ENCODE data around the gene HMGN4.
"Not testable (repeated sequence)": the region's sequence is repeated elsewhere in the genome, so short reads cannot be mapped to it uniquely, and the experiment has no call there.

Gene HMGN4

GRCh38 chr6:26524314-26524713 is 13.9 kb upstream of the HMGN4 start:
- DNase-seq = not testable (repeated sequence)

- no peak for DNase-seq
These were observed 13.3 kb upstream of the HMGN4 start for GRCh38 chr6:26524722-26525370.

- no peak for DNase-seq
These were observed 12.3 kb upstream of the HMGN4 start for GRCh38 chr6:26525838-26526237.

- no peak for DNase-seq
These were observed 11.2 kb upstream of the HMGN4 start for GRCh38 chr6:26526928-26527327.

- DNase-seq = no peak
These were observed 8.0 kb upstream of the HMGN4 start for GRCh38 chr6:26530203-26530602.

GRCh38 chr6:26531897-26532296 is 6.3 kb upstream of the HMGN4 start:
- no peak for DNase-seq

- DNase-seq = peak; percentile 89
These were observed 5.3 kb upstream of the HMGN4 start for GRCh38 chr6:26532699-26533531.

- no peak for DNase-seq
These were observed 4.6 kb upstream of the HMGN4 start for GRCh38 chr6:26533532-26533931.

GRCh38 chr6:26534681-26535465 is 3.3 kb upstream of the HMGN4 start:
- no peak for DNase-seq

GRCh38 chr6:26536571-26537159 is 1.5 kb upstream of the HMGN4 start:
- peak; percentile 43 for DNase-seq

- DNase-seq = peak; percentile 86
These were observed 863 bp upstream of the HMGN4 start for GRCh38 chr6:26537160-26537845.

- no peak for DNase-seq
These were observed 371 bp downstream of the HMGN4 start for GRCh38 chr6:26538572-26538902.

GRCh38 chr6:26539071-26539615 is 977 bp downstream of the HMGN4 start:
- DNase-seq = no peak

GRCh38 chr6:26541579-26541978 is 3.4 kb downstream of the HMGN4 start:
- no peak for DNase-seq

- no peak for DNase-seq
These were observed 5.8 kb downstream of the HMGN4 start for GRCh38 chr6:26543953-26544352.

- DNase-seq = no peak
These were observed 6.3 kb downstream of the HMGN4 start for GRCh38 chr6:26544473-26544872.

- DNase-seq = no peak
These were observed 7.5 kb downstream of the HMGN4 start for GRCh38 chr6:26545627-26546026.

GRCh38 chr6:26547363-26547762 is 9.2 kb downstream of the HMGN4 start:
- not testable (repeated sequence) for DNase-seq

- peak; percentile 59 for DNase-seq
These were observed 12.3 kb downstream of the HMGN4 start for GRCh38 chr6:26550250-26550993.

GRCh38 chr6:26552205-26552604 is 14.0 kb downstream of the HMGN4 start:
- no peak for DNase-seq

- DNase-seq = no peak
These were observed 14.5 kb downstream of the HMGN4 start for GRCh38 chr6:26552640-26553188.

All from CD4-positive, alpha-beta T cell treated with Interleukin-17A for 4 hours (primary cell).